H1 (cell line): ENCODE results near the gene ZNF396. TPM values are rescaled to one million over a fixed set of nuclear protein-coding genes. Genes with fewer than 3 reads are reported as not detected.

Source experiments
- CTCF ChIA-PET: fragments of 300-600 bp; sonication (Branson Sonifier 250); formaldehyde crosslinking; loops from one replicate; lab custom pipeline; 2021; ENCODE audit not compliant: partially characterized antibody; lab: Charles Lee
- POLR2A ChIA-PET: fragments of 300-600 bp; sonication (Branson Sonifier 250); formaldehyde crosslinking; loops from one replicate; lab custom pipeline; 2021; ENCODE audit warnings: inconsistent platforms; ENCODE audit not compliant: partially characterized antibody; lab: Charles Lee
- DNase-seq, 2 experiments: peaks; one replicate each; pipeline versions ENCODE4 v3.0.0 to v3.0.0-alpha.2; 2010 to 2022; ENCODE audit warnings: low spot score in 2 of 2, low read depth in 1 of 2, mixed read lengths in 1 of 2
- FAIRE-seq: peaks from 2 replicates; lab custom pipeline; 2011; peaks lifted over from hg19 to GRCh38; lab: Jason Lieb, UNC
- H2AFZ ChIP-seq: 2 replicates; pipeline ENCODE4 v1.8.1; 2012; ENCODE audit warnings: low read length, inconsistent platforms
- H2AK5ac ChIP-seq: 2 replicates; pipeline ENCODE4 v1.6.1; 2013; ENCODE audit warnings: low read depth, low read length
- H2BK120ac ChIP-seq: replicated peaks from 2 replicates; pipeline ENCODE3; 2013; ENCODE audit warnings: low read depth, low read length, inconsistent platforms
- H2BK12ac ChIP-seq: 2 replicates; pipeline ENCODE4 v1.6.1; 2013; ENCODE audit warnings: low read depth, low read length
- H2BK15ac ChIP-seq: 2 replicates; pipeline ENCODE4 v1.6.1; 2013; ENCODE audit warnings: low read length
- H2BK20ac ChIP-seq: 2 replicates; pipeline ENCODE4 v1.6.1; 2013; ENCODE audit warnings: low read length
- H2BK5ac ChIP-seq: 2 replicates; pipeline ENCODE4 v1.6.1; 2013; ENCODE audit warnings: low read depth, low read length
- H3K14ac ChIP-seq: 2 replicates; pipeline ENCODE4 v1.6.1; 2013; ENCODE audit warnings: inconsistent platforms; ENCODE audit not compliant: insufficient read length
- H3K18ac ChIP-seq: 2 replicates; pipeline ENCODE4 v1.6.1; 2013; ENCODE audit warnings: low read length; ENCODE audit errors: extremely low read depth
- H3K23ac ChIP-seq: 2 replicates; pipeline ENCODE4 v1.6.1; 2013; ENCODE audit warnings: inconsistent platforms; ENCODE audit not compliant: insufficient read length
- H3K23me2 ChIP-seq: 2 replicates; pipeline ENCODE4 v1.6.1; 2013; ENCODE audit warnings: low read depth, low read length
- H3K27ac ChIP-seq: 2 replicates; pipeline ENCODE4 v1.6.1; 2011; ENCODE audit warnings: low read depth, low read length, inconsistent platforms
- H3K27me3 ChIP-seq, 4 experiments: replicated peaks in 1 of 4; 1 replicate in 1 of 4; 2 replicates in 3 of 4; pipeline versions ENCODE4 v1.6.1 to v1.8.1; 2011 to 2013; ENCODE audit warnings: low read length in 3 of 4, mild to moderate bottlenecking in 3 of 4, inconsistent platforms in 2 of 4, mixed read lengths in 2 of 4, moderate library complexity in 1 of 4; ENCODE audit not compliant: control insufficient read depth in 3 of 4, insufficient read depth in 3 of 4; ENCODE audit errors: extremely low read depth in 1 of 4
- H3K36me3 ChIP-seq, 4 experiments: 2 replicates each; pipeline versions ENCODE4 v1.6.1 to v1.8.1; 2011 to 2013; ENCODE audit warnings: mild to moderate bottlenecking in 4 of 4, low read length in 3 of 4, moderate library complexity in 2 of 4, control low read depth in 1 of 4, inconsistent platforms in 1 of 4; ENCODE audit not compliant: insufficient read depth in 4 of 4, control insufficient read depth in 2 of 4
- H3K4ac ChIP-seq: replicated peaks from 2 replicates; pipeline ENCODE3; 2013; ENCODE audit warnings: low read length, low read depth, mixed read lengths, inconsistent platforms; ENCODE audit not compliant: insufficient read length
- H3K4me1 ChIP-seq, 4 experiments: replicated peaks in 1 of 4; 1 replicate in 1 of 4; 2 replicates in 3 of 4; pipeline versions ENCODE4 v1.6.1 to v1.8.1; 2011 to 2013; ENCODE audit warnings: low read length in 3 of 4, inconsistent platforms in 2 of 4, mixed read lengths in 1 of 4; ENCODE audit not compliant: insufficient read depth in 4 of 4, control insufficient read depth in 3 of 4
- H3K4me2 ChIP-seq, 2 experiments: 2 replicates each; pipeline versions ENCODE4 v1.6.1 to v1.8.1; 2011 to 2013; ENCODE audit warnings: low read depth in 2 of 2, low read length in 2 of 2, control low read depth in 1 of 2, inconsistent platforms in 1 of 2, mild to moderate bottlenecking in 1 of 2; ENCODE audit not compliant: insufficient read depth in 1 of 2
- H3K4me3 ChIP-seq, 4 experiments: fragments of 200-600, 300-600 bp in 1 of 4; sonication (generic), shearing (Covaris generic), sonication (Bioruptor Twin) in 1 of 4; 2 replicates each; pipeline versions ENCODE4 v1.5.1 to v1.8.1; 2011 to 2016; ENCODE audit warnings: low read length in 4 of 4, low read depth in 3 of 4, control low read depth in 2 of 4, inconsistent platforms in 2 of 4, mild to moderate bottlenecking in 2 of 4, mixed read lengths in 1 of 4, moderate library complexity in 1 of 4; ENCODE audit not compliant: insufficient read depth in 2 of 4; ENCODE audit errors: extremely low read depth in 1 of 4
- H3K56ac ChIP-seq: replicated peaks from 2 replicates; pipeline ENCODE3; 2013; ENCODE audit warnings: low read depth, mild to moderate bottlenecking, mixed read lengths, low read length, inconsistent platforms; ENCODE audit not compliant: insufficient read length
- H3K79me1 ChIP-seq: 2 replicates; pipeline ENCODE4 v1.6.1; 2013; ENCODE audit warnings: low read depth, low read length, control low read depth
- H3K79me2 ChIP-seq, 2 experiments: 2 replicates each; pipeline versions ENCODE4 v1.6.1 to v1.8.1; 2012 to 2013; ENCODE audit warnings: low read length in 2 of 2, mild to moderate bottlenecking in 2 of 2, inconsistent platforms in 1 of 2; ENCODE audit not compliant: insufficient read depth in 2 of 2, control insufficient read depth in 1 of 2
- H3K9ac ChIP-seq, 4 experiments: replicated peaks in 1 of 4; 1 replicate in 1 of 4; 2 replicates in 3 of 4; pipeline versions ENCODE4 v1.6.1 to v1.8.1; 2011 to 2013; ENCODE audit warnings: low read depth in 3 of 4, low read length in 3 of 4, control low read depth in 2 of 4, mild to moderate bottlenecking in 2 of 4, moderate library complexity in 2 of 4, inconsistent platforms in 1 of 4; ENCODE audit errors: extremely low read depth in 1 of 4
- H3K9me3 ChIP-seq, 2 experiments: 2 replicates each; pipeline versions ENCODE4 v1.6.1 to v1.8.1; 2012 to 2013; ENCODE audit warnings: mild to moderate bottlenecking in 2 of 2, moderate library complexity in 2 of 2, control low read depth in 1 of 2, inconsistent platforms in 1 of 2, low read depth in 1 of 2, low read length in 1 of 2, mixed read lengths in 1 of 2; ENCODE audit not compliant: insufficient read depth in 2 of 2
- H4K20me1 ChIP-seq, 2 experiments: replicated peaks in 1 of 2; 2 replicates each; pipeline versions ENCODE3 to v1.8.1; 2011 to 2013; ENCODE audit warnings: inconsistent platforms in 2 of 2, low read length in 2 of 2, mild to moderate bottlenecking in 1 of 2; ENCODE audit not compliant: insufficient read depth in 2 of 2, control insufficient read depth in 1 of 2
- H4K5ac ChIP-seq: 2 replicates; pipeline ENCODE4 v1.6.1; 2013; ENCODE audit warnings: low read length, low read depth, mixed read lengths, inconsistent platforms; ENCODE audit not compliant: insufficient read length
- H4K8ac ChIP-seq: 2 replicates; pipeline ENCODE4 v1.8.0; 2013; ENCODE audit warnings: mild to moderate bottlenecking, moderate library complexity, low read length, inconsistent platforms; ENCODE audit not compliant: insufficient read depth; ENCODE audit errors: extremely low read depth
- H4K91ac ChIP-seq: replicated peaks from 2 replicates; pipeline ENCODE3; 2013; ENCODE audit warnings: low read length, mixed read lengths, inconsistent platforms; ENCODE audit not compliant: insufficient read length
- ASH2L ChIP-seq: fragments of 200-600, 300-600 bp; sonication (generic); IDR thresholded peaks from one replicate; pipeline ENCODE4 v1.7.1; 2017; ENCODE audit warnings: low read length
- CBX5 ChIP-seq: fragments of 300-800, 300-1000 bp; sonication (generic); IDR thresholded peaks from 2 replicates; pipeline ENCODE4 v1.7.1; 2016; ENCODE audit warnings: antibody characterized with exemption, low read length, low read depth
- CBX8 ChIP-seq: fragments of 300-800, 300-1000 bp; sonication (generic); IDR thresholded peaks from 2 replicates; pipeline ENCODE4 v1.7.1; 2016; ENCODE audit warnings: low read depth, low read length, borderline replicate concordance
- CTBP2 ChIP-seq: IDR thresholded peaks from 2 replicates; pipeline ENCODE4 v1.7.0; 2011; ENCODE audit warnings: borderline replicate concordance, mild to moderate bottlenecking, moderate library complexity, mixed read lengths, low read length; ENCODE audit not compliant: insufficient read depth, insufficient read length
- EGR1 ChIP-seq: IDR thresholded peaks from 2 replicates; pipeline ENCODE4 v1.6.1; 2011; ENCODE audit warnings: low read depth, low read length, borderline replicate concordance
- GTF2F1 ChIP-seq: IDR thresholded peaks from 2 replicates; pipeline ENCODE4 v1.6.1; 2012; ENCODE audit warnings: low read depth, low read length, improper control_type of control experiment, borderline replicate concordance
- NANOG ChIP-seq: IDR thresholded peaks from 2 replicates; pipeline ENCODE4 v1.6.1; 2011; ENCODE audit warnings: low read length, low read depth, mild to moderate bottlenecking, inconsistent platforms; ENCODE audit not compliant: insufficient read depth, poor library complexity, severe bottlenecking
- TEAD4 ChIP-seq: IDR thresholded peaks from 2 replicates; pipeline ENCODE4 v1.6.1; 2012; ENCODE audit warnings: low read depth, low read length, inconsistent platforms, mixed read lengths
- YY1 ChIP-seq: IDR thresholded peaks from 2 replicates; pipeline ENCODE4 v1.6.1; 2011; ENCODE audit warnings: low read depth, mild to moderate bottlenecking, low read length
- ZNF274 ChIP-seq: IDR thresholded peaks from 2 replicates; pipeline ENCODE4 v1.7.0; 2012; ENCODE audit warnings: low read length, borderline replicate concordance; ENCODE audit errors: extremely low read depth
- polyA plus RNA-seq, 7 experiments: library from polyadenylated mRNA; depleted of rRNA in 3 of 7; stranded (reverse) in 5 of 7; unstranded in 2 of 7; fragments of >200 nt in 5 of 7; fragments of 200-250 nt in 2 of 7; gene quantifications; 1 replicate in 5 of 7; 2 replicates in 1 of 7; 4 replicates in 1 of 7; pipeline versions ENCODE4 v1.2.1 to v1.2.3, GENCODE V29; 2011 to 2013; ENCODE audit warnings: missing spikeins in 2 of 7, mixed read lengths in 2 of 7
- total RNA-seq: library from RNA; stranded (reverse); fragmentation: NEBNext Ultra II Directional; extraction: Animal tissue kit (Norgen Biotek cat#: 25700); gene quantifications from 2 replicates; pipeline ENCODE4 v1.2.1, GENCODE V29; 2021
- TF ChIP-seq, protein P1 (sequence below), 3 experiments: IDR thresholded peaks; 1 replicate in 2 of 3; 2 replicates in 1 of 3; pipeline versions ENCODE4 v1.5.1 to v1.6.1; 2011; ENCODE audit warnings: low read length in 3 of 3, mild to moderate bottlenecking in 3 of 3, inconsistent platforms in 2 of 3, low read depth in 1 of 3, moderate library complexity in 1 of 3; ENCODE audit not compliant: insufficient read depth in 1 of 3; ENCODE audit errors: control extremely low read depth in 1 of 3
- TF ChIP-seq, protein P2 (sequence below): IDR thresholded peaks from 2 replicates; pipeline ENCODE4 v1.6.1; 2011; ENCODE audit warnings: low read depth, mild to moderate bottlenecking, low read length; ENCODE audit not compliant: insufficient read depth

ZNF396 gene
- total and polyA plus RNA-seq, 2 of the 8 experiments (the other 6 are each of a cell fraction or from before 2014, with no cell fraction given): 0.44 to 0.74 TPM

DNA sequence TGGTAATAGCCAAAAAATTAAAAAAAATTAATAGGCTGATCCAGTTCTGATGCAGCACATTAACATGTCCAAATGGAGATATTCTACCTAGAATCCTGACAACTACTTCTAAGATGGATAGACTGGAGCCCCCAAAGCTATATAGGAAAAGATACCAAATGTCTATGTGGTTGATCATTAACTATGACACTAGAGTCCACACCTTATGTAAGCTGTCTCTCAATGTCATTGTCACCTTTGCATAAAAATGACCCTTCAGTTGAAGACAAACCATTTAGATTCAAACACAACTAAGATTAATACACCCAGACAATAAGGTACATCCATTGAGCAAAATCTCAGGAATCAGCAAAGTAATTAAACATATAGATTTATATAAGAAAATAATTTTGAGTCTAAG lies 14.6 kb downstream of the ZNF396 start:
- H2BK120ac ChIP-seq: no peak overlapping the region
- POLR2A ChIA-PET: interaction anchor here (0.6 kb wide), 1 partner anchor 66 kb away, joined by 3 read pairs; no protein-coding TSS in a partner anchor
- TF ChIP-seq, protein P1, sequence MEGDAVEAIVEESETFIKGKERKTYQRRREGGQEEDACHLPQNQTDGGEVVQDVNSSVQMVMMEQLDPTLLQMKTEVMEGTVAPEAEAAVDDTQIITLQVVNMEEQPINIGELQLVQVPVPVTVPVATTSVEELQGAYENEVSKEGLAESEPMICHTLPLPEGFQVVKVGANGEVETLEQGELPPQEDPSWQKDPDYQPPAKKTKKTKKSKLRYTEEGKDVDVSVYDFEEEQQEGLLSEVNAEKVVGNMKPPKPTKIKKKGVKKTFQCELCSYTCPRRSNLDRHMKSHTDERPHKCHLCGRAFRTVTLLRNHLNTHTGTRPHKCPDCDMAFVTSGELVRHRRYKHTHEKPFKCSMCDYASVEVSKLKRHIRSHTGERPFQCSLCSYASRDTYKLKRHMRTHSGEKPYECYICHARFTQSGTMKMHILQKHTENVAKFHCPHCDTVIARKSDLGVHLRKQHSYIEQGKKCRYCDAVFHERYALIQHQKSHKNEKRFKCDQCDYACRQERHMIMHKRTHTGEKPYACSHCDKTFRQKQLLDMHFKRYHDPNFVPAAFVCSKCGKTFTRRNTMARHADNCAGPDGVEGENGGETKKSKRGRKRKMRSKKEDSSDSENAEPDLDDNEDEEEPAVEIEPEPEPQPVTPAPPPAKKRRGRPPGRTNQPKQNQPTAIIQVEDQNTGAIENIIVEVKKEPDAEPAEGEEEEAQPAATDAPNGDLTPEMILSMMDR (IDR thresholded peaks at IDR 0.05; ENCODE audit: control extremely low read depth in 1 of 3, insufficient read depth in 1 of 3, low read depth in 1 of 3, low read length in 3 of 3): no peak
- no peak for TF ChIP-seq YY1
- TF ChIP-seq ASH2L: no peak
- no peak for TF ChIP-seq TEAD4
- no peak for TF ChIP-seq ZNF274
- TF ChIP-seq CBX5: no peak
- no peak for TF ChIP-seq NANOG
- no peak for TF ChIP-seq EGR1
- TF ChIP-seq CTBP2: no peak
- no peak for TF ChIP-seq GTF2F1
- TF ChIP-seq, protein P2, sequence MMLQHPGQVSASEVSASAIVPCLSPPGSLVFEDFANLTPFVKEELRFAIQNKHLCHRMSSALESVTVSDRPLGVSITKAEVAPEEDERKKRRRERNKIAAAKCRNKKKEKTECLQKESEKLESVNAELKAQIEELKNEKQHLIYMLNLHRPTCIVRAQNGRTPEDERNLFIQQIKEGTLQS: no peak
- TF ChIP-seq CBX8: no peak

More for the DNA sequence above, 14.6 kb downstream of the ZNF396 start:
- no peak overlapping the region for H3K4me3 ChIP-seq
- no peak overlapping the region for H4K5ac ChIP-seq
- H2AK5ac ChIP-seq: no peak overlapping the region
- no peak overlapping the region for H2BK15ac ChIP-seq
- FAIRE-seq (no peak), DNase-seq (no peak)
- H3K79me1 ChIP-seq: no peaks in the 10 kb centered on the region
- no peaks in the 10 kb centered on the region for H3K79me2 ChIP-seq
- no peak overlapping the region for H3K14ac ChIP-seq
- no peaks in the 10 kb centered on the region for H3K36me3 ChIP-seq
- H3K23ac ChIP-seq: no peak overlapping the region
- H3K27ac ChIP-seq: no peak overlapping the region
- no peaks in the 10 kb centered on the region for H3K27me3 ChIP-seq
- no peak overlapping the region for H3K4me2 ChIP-seq
- H3K9ac ChIP-seq: no peak overlapping the region
- no peaks in the 10 kb centered on the region for H4K20me1 ChIP-seq
- no peaks in the 10 kb centered on the region for H3K4me1 ChIP-seq
- no peak overlapping the region for H2BK20ac ChIP-seq
- H3K4ac ChIP-seq: no peak overlapping the region
- no peak overlapping the region for H3K18ac ChIP-seq
- CTCF ChIA-PET: no interaction called here
- no peak overlapping the region for H2AFZ ChIP-seq
- no peak overlapping the region for H3K56ac ChIP-seq
- H3K9me3 ChIP-seq: no peaks in the 10 kb centered on the region
- no peak overlapping the region for H2BK5ac ChIP-seq
- H4K91ac ChIP-seq: no peak overlapping the region
- no peaks in the 10 kb centered on the region for H3K23me2 ChIP-seq
- H2BK12ac ChIP-seq: no peak overlapping the region
- no peak overlapping the region for H4K8ac ChIP-seq
